Mesenchymal stem cell (in vitro differentiated cells and primary cell): ENCODE results near the gene MAP4K4.
A peak's percentile ranks its signal among the peaks of the same experiment; 100 is the strongest.

Experiments used
- DNase-seq: peaks from one replicate; pipeline ENCODE4 v3.0.0-alpha.2; 2013
- H2AFZ ChIP-seq: one replicate; pipeline ENCODE4 v1.6.1; 2013; ENCODE audit warnings: low read depth, mild to moderate bottlenecking, control low read depth, inconsistent platforms, low read length, moderate library complexity
- H2AK5ac ChIP-seq: 2 replicates; pipeline ENCODE4 v1.6.1; 2013; ENCODE audit warnings: low read length, moderate library complexity, mild to moderate bottlenecking, inconsistent platforms; ENCODE audit not compliant: severe bottlenecking
- H2BK120ac ChIP-seq: one replicate; pipeline ENCODE4 v1.6.1; 2013; ENCODE audit warnings: low read depth, mild to moderate bottlenecking, inconsistent platforms, low read length, moderate library complexity
- H2BK12ac ChIP-seq, 2 experiments: one replicate each; pipeline ENCODE4 v1.6.1; 2013; ENCODE audit warnings: inconsistent platforms in 2 of 2, low read length in 2 of 2, mild to moderate bottlenecking in 2 of 2, moderate library complexity in 2 of 2, control low read depth in 1 of 2
- H2BK15ac ChIP-seq: one replicate; pipeline ENCODE4 v1.6.1; 2013; ENCODE audit warnings: mild to moderate bottlenecking, low read depth, inconsistent platforms; ENCODE audit not compliant: poor library complexity, severe bottlenecking
- H2BK5ac ChIP-seq: 2 replicates; pipeline ENCODE4 v1.6.1; 2013; ENCODE audit warnings: low read depth, mild to moderate bottlenecking, low read length, control low read depth, inconsistent platforms; ENCODE audit not compliant: poor library complexity, severe bottlenecking
- H3K14ac ChIP-seq, 2 experiments: one replicate each; pipeline ENCODE4 v1.6.1; 2013; ENCODE audit warnings: inconsistent platforms in 2 of 2, low read length in 2 of 2, control low read depth in 1 of 2, mild to moderate bottlenecking in 1 of 2, moderate library complexity in 1 of 2
- H3K18ac ChIP-seq, 2 experiments: one replicate each; pipeline ENCODE4 v1.6.1; 2013; ENCODE audit warnings: inconsistent platforms in 2 of 2, low read length in 2 of 2, control low read depth in 1 of 2, low read depth in 1 of 2, mild to moderate bottlenecking in 1 of 2
- H3K23ac ChIP-seq, 2 experiments: one replicate each; pipeline ENCODE4 v1.6.1; 2013; ENCODE audit warnings: inconsistent platforms in 2 of 2, low read length in 2 of 2, mild to moderate bottlenecking in 2 of 2, moderate library complexity in 2 of 2, control low read depth in 1 of 2
- H3K27ac ChIP-seq: 2 replicates; pipeline ENCODE4 v1.5.1; 2013; ENCODE audit warnings: mild to moderate bottlenecking, moderate library complexity, low read length, control low read depth, inconsistent platforms; ENCODE audit not compliant: poor library complexity, severe bottlenecking
- H3K27me3 ChIP-seq, 2 experiments: 2 replicates each; pipeline versions ENCODE4 v1.6.1 to v1.7.0; 2013; ENCODE audit warnings: low read length in 2 of 2, mild to moderate bottlenecking in 2 of 2, moderate library complexity in 2 of 2, control low read depth in 1 of 2, inconsistent platforms in 1 of 2; ENCODE audit not compliant: control insufficient read depth in 1 of 2, insufficient read depth in 1 of 2
- H3K36me3 ChIP-seq, 2 experiments: 2 replicates each; pipeline versions ENCODE4 v1.6.1 to v1.7.0; 2013; ENCODE audit warnings: low read length in 2 of 2, control low read depth in 1 of 2, inconsistent platforms in 1 of 2, low read depth in 1 of 2, mild to moderate bottlenecking in 1 of 2; ENCODE audit not compliant: insufficient read depth in 2 of 2, control insufficient read depth in 1 of 2
- H3K4ac ChIP-seq, 2 experiments: one replicate each; pipeline ENCODE4 v1.6.1; 2013; ENCODE audit warnings: inconsistent platforms in 2 of 2, low read length in 2 of 2, mild to moderate bottlenecking in 2 of 2, moderate library complexity in 2 of 2, control low read depth in 1 of 2, low read depth in 1 of 2
- H3K4me1 ChIP-seq: 2 replicates; pipeline ENCODE4 v1.6.1; 2013; ENCODE audit warnings: low read depth, low read length, control low read depth; ENCODE audit not compliant: control insufficient read depth, insufficient read depth
- H3K4me2 ChIP-seq: 2 replicates; pipeline ENCODE4 v1.6.1; 2013; ENCODE audit warnings: low read length, mild to moderate bottlenecking, inconsistent platforms; ENCODE audit not compliant: poor library complexity, severe bottlenecking
- H3K4me3 ChIP-seq, 2 experiments: 2 replicates each; pipeline versions ENCODE4 v1.5.1 to v1.7.0; 2013; ENCODE audit warnings: low read length in 2 of 2, mild to moderate bottlenecking in 2 of 2, control low read depth in 1 of 2, low read depth in 1 of 2; ENCODE audit not compliant: insufficient read depth in 1 of 2
- H3K79me1 ChIP-seq: replicated peaks from 2 replicates; pipeline ENCODE4 v1.6.1; 2013; ENCODE audit warnings: mild to moderate bottlenecking, control low read depth, low read length, inconsistent platforms; ENCODE audit not compliant: poor library complexity, severe bottlenecking
- H3K9ac ChIP-seq: 2 replicates; pipeline ENCODE4 v1.7.0; 2013; ENCODE audit warnings: mild to moderate bottlenecking, low read length, moderate library complexity
- H3K9me3 ChIP-seq: 2 replicates; pipeline ENCODE4 v1.7.0; 2013; ENCODE audit warnings: mild to moderate bottlenecking, low read length; ENCODE audit not compliant: control insufficient read depth
- H4K8ac ChIP-seq: one replicate; pipeline ENCODE4 v1.6.1; 2013; ENCODE audit warnings: inconsistent platforms, mild to moderate bottlenecking, low read length, moderate library complexity
- H4K91ac ChIP-seq: one replicate; pipeline ENCODE4 v1.6.1; 2013; ENCODE audit warnings: mild to moderate bottlenecking, low read length, inconsistent platforms
- WGBS: methylation state at CpG from one replicate; pipeline ENCODE4 v1.1.7; 2013; ENCODE audit warnings: mixed read lengths; 5-methylcytosine and 5-hydroxymethylcytosine counted together

The MAP4K4 gene

DNA sequence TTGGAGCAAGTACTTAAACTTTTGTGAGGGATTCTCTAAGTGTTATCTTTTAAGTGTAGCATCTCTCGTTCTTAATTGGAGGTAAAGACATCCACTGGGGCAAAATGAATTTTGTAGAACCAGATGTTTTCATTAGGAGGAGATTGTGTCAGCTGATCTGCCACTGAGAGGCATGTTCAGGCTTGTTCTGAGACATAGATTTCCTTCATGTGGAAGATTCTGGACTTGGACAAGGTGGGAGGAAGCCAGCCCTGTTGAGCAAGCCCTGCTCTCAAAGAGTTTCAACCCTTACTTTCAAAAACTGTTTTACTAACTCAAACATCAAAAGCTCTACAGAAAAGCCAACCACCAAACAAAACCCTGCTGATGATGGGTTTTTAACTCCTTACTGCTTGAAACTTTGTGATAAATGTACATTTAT lies 6.5 kb downstream of the MAP4K4 start:
- H4K8ac ChIP-seq, result no peak overlapping the region
- no peak overlapping the region for H2BK12ac ChIP-seq
- H3K9me3 ChIP-seq, result no peaks in the 10 kb centered on the region
- peaks cover 2% of the 10 kb centered on the region for H3K4me1 ChIP-seq
- no peak overlapping the region for H2AK5ac ChIP-seq
- no peak overlapping the region for H3K4me3 ChIP-seq
- H3K79me1 ChIP-seq, result no peaks in the 10 kb centered on the region
- H2BK15ac ChIP-seq, result no peak overlapping the region
- no peak overlapping the region for H3K18ac ChIP-seq
- H3K27me3 ChIP-seq, result no peaks in the 10 kb centered on the region
- H3K14ac ChIP-seq, result no peak overlapping the region
- H3K36me3 ChIP-seq, result peaks cover 9 to 73% of the 10 kb centered on the region in 2 experiments
- H3K23ac ChIP-seq, result no peak overlapping the region
- DNase-seq, result peak; percentile 71
- H4K91ac ChIP-seq, result no peak overlapping the region
- 67% methylated on average over 1 of the region's 1 CpG for WGBS
- H3K27ac ChIP-seq, result peak overlapping the region; percentile 64
- no peak overlapping the region for H3K4ac ChIP-seq
- peak overlapping the region; percentile 84 for H3K9ac ChIP-seq
- no peak overlapping the region for H3K4me2 ChIP-seq
- no peak overlapping the region for H2AFZ ChIP-seq
- peak overlapping the region; percentile 36 for H2BK5ac ChIP-seq
- peak overlapping the region; percentile 94 for H2BK120ac ChIP-seq

DNA sequence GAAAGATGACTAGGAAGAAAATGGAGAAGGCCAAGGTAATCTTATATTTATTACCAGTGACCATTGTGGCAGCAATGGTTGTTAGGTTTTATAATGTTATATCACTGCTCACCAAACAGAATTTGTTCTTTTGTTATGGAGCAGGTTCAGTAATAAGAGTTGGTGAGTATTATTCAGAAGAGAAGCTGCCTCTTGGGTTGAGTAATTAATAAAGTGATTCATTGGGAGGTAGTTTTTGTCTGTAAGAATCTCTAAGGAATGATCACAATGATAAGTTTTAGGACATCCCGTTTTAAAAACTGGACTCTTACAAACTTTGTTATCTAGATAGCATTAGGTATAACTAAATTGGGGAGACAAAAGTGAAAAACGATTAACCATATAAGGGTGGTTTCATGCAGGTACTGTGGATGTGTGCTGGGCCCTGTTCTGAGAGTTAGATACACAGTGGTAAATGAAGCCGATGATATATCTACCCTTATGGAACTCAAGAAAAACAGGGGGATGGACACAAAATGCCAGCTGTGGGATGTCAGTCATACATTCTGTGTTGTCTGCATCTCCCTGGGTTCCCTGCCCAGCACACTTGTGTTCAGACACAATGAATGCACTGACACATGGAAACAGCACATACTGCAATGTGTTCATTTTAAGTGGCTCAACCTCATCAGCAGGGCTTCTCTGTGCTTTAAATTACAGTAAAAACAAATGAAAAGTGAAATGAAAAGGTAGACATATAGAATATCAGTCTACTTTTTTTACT lies 7.5 kb downstream of the MAP4K4 start:
- Histone ChIP-seq H2BK12ac (peak overlapping the region; percentile 8 to 54), H3K14ac (no peak overlapping the region), H4K91ac (peak overlapping the region; percentile 61), H3K4me1 (peaks cover 2% of the 10 kb centered on the region), H3K4ac (no peak overlapping the region), H2BK15ac (no peak overlapping the region), H2AK5ac (no peak overlapping the region), H3K18ac (peak overlapping the region in 1 of 2 experiments; percentile 83), H2BK5ac (no peak overlapping the region), H2BK120ac (no peak overlapping the region), H3K9me3 (no peaks in the 10 kb centered on the region), H3K9ac (peak overlapping the region; percentile 84), H3K27me3 (no peaks in the 10 kb centered on the region), H3K23ac (no peak overlapping the region), H3K36me3 (peaks cover 9 to 69% of the 10 kb centered on the region in 2 experiments), H4K8ac (no peak overlapping the region), H3K4me3 (peak overlapping the region in 1 of 2 experiments; percentile 4), H3K79me1 (no peaks in the 10 kb centered on the region), H3K27ac (peak overlapping the region; percentile 68), H2AFZ (no peak overlapping the region), H3K4me2 (no peak overlapping the region)
- peak; percentile 30 for DNase-seq
- 67% methylated on average over 3 of the region's 3 CpGs for WGBS

DNA sequence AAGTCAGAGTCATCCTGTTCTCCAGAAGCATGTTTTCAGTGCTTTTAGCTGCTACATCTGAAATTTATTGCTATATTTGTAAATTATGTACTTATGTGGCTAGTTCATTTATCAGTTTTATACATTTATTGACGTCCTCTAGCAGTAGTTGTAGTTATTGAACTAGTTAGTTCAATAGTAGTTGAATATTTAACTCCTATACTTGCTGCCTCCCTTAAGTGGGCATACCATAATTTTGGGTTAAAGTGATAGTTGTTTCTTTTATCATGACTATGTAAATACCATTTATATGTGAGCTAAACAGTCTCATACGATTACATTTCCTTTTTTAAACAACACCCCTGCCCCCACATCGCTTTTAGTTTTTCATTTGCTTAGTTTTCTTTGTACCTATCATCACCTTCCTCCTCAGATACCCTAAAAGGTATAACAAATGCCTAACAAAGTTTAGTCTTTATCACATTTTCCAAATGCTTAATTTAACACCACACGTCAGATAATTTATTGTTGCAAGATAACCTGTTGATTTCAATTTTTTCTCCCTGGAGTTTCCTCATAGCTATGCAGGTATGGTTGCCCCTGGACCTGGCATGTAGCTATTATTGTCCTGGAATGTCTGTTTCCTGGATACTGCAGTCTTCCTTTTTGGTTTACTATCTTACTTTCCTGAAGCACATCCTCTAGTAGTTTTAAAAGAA lies 8.8 kb downstream of the MAP4K4 start:
- Histone ChIP-seq H3K14ac (no peak overlapping the region), H2AK5ac (no peak overlapping the region), H3K27me3 (no peaks in the 10 kb centered on the region), H4K91ac (no peak overlapping the region), H3K4me2 (no peak overlapping the region), H3K18ac (no peak overlapping the region), H2BK120ac (no peak overlapping the region), H3K79me1 (no peaks in the 10 kb centered on the region), H3K4me1 (peaks cover 4% of the 10 kb centered on the region), H2BK12ac (no peak overlapping the region), H2AFZ (no peak overlapping the region), H3K9me3 (no peaks in the 10 kb centered on the region), H3K4me3 (peak overlapping the region in 1 of 2 experiments; percentile 12), H3K9ac (peak overlapping the region; percentile 84), H3K27ac (no peak overlapping the region), H2BK5ac (no peak overlapping the region), H2BK15ac (no peak overlapping the region), H3K36me3 (peaks cover 9 to 60% of the 10 kb centered on the region in 2 experiments), H3K4ac (no peak overlapping the region), H4K8ac (no peak overlapping the region), H3K23ac (no peak overlapping the region)
- 92% methylated on average over 3 of the region's 4 CpGs for WGBS
- no peak for DNase-seq

DNA sequence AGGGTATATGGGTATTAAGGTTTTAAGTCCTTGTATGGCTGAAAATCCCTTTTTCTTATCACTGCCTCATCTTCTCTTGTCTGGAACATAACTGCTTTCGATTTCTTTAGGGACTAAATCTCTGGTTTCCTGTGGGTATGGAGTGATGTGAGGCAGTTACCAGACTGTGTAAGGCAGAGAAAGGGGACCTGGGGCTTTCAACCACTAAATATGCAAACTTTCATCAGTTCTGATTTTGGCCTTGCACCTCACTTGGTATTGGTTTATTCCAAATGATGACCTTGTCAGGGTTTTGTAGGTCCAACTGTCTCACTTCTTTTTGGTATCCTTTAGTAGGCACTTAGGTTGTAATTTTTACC lies 9.3 kb downstream of the MAP4K4 start:
- Histone ChIP-seq H3K36me3 (peaks cover 9 to 54% of the 10 kb centered on the region in 2 experiments), H3K18ac (no peak overlapping the region), H3K4me3 (peak overlapping the region in 1 of 2 experiments; percentile 12), H3K27ac (no peak overlapping the region), H3K14ac (no peak overlapping the region), H2BK15ac (no peak overlapping the region), H4K8ac (no peak overlapping the region), H2BK12ac (no peak overlapping the region), H2BK120ac (no peak overlapping the region), H3K23ac (no peak overlapping the region), H4K91ac (no peak overlapping the region), H3K79me1 (no peaks in the 10 kb centered on the region), H3K4me2 (no peak overlapping the region), H2AK5ac (no peak overlapping the region), H3K27me3 (no peaks in the 10 kb centered on the region), H3K4me1 (peaks cover 5% of the 10 kb centered on the region), H2BK5ac (no peak overlapping the region), H2AFZ (no peak overlapping the region), H3K9me3 (no peaks in the 10 kb centered on the region), H3K9ac (peak overlapping the region; percentile 84), H3K4ac (no peak overlapping the region)
- WGBS, result no CpG with 5 or more reads among the region's 1 CpG
- DNase-seq, result peak; percentile 31
